ENCODE measurements around the gene GINS3. TPM values are rescaled to one million over a fixed set of nuclear protein-coding genes. Genes with fewer than 3 reads are reported as not detected.

GINS3 gene
- total and polyA plus RNA-seq, 10 donors = 3.3 to 9.4 (median 6.5) TPM

DNA sequence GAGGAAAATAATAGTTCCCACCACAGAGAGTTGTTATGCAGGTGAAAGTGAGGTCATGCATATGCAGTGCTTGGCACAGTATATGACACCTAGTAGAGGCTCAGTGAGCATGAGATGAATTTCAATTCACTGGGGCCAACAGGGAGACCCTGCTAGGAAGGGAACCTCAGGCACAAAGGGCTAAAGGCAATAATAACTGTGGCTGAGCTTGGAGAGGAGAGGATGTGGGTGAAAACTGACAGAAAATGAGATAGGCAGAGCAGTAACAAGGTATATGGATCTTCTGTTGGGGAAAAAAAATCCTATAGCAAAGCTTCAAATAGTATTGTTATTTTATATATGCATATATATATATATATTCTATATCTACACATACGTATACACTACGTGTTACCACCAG lies 25.0 kb upstream of the GINS3 start:
- Histone ChIP-seq H3K36me3 (no peaks in the 10 kb centered on the region), H3K27me3 (replicated peaks in 1 of 7) (peaks cover 0 to 43% (median 0%) of the 10 kb centered on the region in 7 donors), H3K9me3 (no peaks in the 10 kb centered on the region), H3K4me3 (no peak overlapping the region), H3K4me1 (no peaks in the 10 kb centered on the region), H3K27ac (no peak overlapping the region)
- intact Hi-C loops (cut with DNase I; ENCODE audit: low total_unique reads) = no loop called here
- DNase-seq = no peak
- WGBS, 5 donors = 88 to 98% (median 93%) methylated on average over 2 of the region's 2 CpGs
- TF ChIP-seq POLR2AphosphoS5 (IDR thresholded peaks at IDR 0.05) = no peak
- TF ChIP-seq, protein P1, sequence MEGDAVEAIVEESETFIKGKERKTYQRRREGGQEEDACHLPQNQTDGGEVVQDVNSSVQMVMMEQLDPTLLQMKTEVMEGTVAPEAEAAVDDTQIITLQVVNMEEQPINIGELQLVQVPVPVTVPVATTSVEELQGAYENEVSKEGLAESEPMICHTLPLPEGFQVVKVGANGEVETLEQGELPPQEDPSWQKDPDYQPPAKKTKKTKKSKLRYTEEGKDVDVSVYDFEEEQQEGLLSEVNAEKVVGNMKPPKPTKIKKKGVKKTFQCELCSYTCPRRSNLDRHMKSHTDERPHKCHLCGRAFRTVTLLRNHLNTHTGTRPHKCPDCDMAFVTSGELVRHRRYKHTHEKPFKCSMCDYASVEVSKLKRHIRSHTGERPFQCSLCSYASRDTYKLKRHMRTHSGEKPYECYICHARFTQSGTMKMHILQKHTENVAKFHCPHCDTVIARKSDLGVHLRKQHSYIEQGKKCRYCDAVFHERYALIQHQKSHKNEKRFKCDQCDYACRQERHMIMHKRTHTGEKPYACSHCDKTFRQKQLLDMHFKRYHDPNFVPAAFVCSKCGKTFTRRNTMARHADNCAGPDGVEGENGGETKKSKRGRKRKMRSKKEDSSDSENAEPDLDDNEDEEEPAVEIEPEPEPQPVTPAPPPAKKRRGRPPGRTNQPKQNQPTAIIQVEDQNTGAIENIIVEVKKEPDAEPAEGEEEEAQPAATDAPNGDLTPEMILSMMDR (IDR thresholded peaks at IDR 0.05 in 8 of 11, conservative IDR thresholded peaks at IDR 0.05 in 3 of 11) = no peak

DNA sequence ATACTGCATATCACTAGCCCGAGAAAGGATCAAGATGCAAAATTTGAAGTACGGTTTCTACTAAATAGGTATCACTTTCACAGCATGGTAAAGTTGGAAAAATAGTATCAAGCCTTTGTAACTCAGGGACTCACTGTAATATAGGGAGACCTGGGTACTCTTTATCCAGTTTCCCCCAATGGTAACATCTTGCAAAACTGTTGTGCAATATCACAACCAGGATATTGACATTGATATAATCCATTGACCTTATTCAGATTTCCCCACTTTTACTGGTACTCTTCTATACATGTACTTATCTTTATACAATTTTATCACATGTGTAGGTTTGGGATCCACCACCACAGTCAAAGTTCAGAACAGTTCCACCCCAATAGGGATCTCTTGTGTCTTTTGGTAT lies 20.4 kb upstream of the GINS3 start:
- no peaks in the 10 kb centered on the region for H3K4me1 ChIP-seq
- peaks cover 0 to 31% (median 0%) of the 10 kb centered on the region in 7 donors for H3K27me3 ChIP-seq (replicated peaks in 1 of 7)
- H3K36me3 ChIP-seq = no peaks in the 10 kb centered on the region
- no peak for TF ChIP-seq POLR2AphosphoS5 (IDR thresholded peaks at IDR 0.05)
- TF ChIP-seq, protein P1 (IDR thresholded peaks at IDR 0.05 in 8 of 11, conservative IDR thresholded peaks at IDR 0.05 in 3 of 11) = no peak
- no peak for TF ChIP-seq POLR2A (IDR thresholded peaks at IDR 0.05)
- no peaks in the 10 kb centered on the region for H3K9me3 ChIP-seq
- H3K27ac ChIP-seq = no peak overlapping the region
- no peak for DNase-seq
- WGBS, 5 donors = 90 to 95% (median 93%) methylated on average over 2 of the region's 2 CpGs
- intact Hi-C loops (cut with DNase I; ENCODE audit: low total_unique reads) = no loop called here
- H3K4me3 ChIP-seq = no peak overlapping the region

DNA sequence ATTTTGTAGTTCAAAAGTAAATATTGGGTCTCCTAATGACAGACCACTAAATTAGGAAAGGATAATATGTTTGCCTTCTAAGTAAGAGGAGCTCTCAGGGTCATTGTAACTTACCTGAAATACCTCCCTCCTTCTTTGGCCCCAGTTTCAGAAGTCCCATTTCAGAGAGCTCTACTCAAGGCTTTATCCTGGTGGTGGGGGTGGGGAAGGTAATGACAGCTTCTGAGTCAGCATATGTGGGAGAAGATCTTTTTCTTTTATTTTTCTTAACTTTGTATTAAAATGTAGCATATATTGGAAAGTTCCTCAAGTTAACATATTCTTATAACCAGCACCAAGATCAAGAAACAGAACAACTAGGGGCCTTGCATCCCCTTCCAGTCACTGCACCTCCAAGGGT lies 16.9 kb upstream of the GINS3 start:
- Histone ChIP-seq H3K36me3 (no peaks in the 10 kb centered on the region), H3K27ac (no peak overlapping the region), H3K4me3 (no peak overlapping the region), H3K27me3 (replicated peaks in 1 of 7) (peaks cover 0 to 16% (median 0%) of the 10 kb centered on the region in 7 donors), H3K4me1 (no peaks in the 10 kb centered on the region), H3K9me3 (no peaks in the 10 kb centered on the region)
- TF ChIP-seq POLR2A (IDR thresholded peaks at IDR 0.05) (no peak), POLR2AphosphoS5 (IDR thresholded peaks at IDR 0.05) (no peak)
- TF ChIP-seq, protein P1 (IDR thresholded peaks at IDR 0.05 in 8 of 11, conservative IDR thresholded peaks at IDR 0.05 in 3 of 11) = no peak
- no peak for DNase-seq
- intact Hi-C loops (cut with DNase I; ENCODE audit: low total_unique reads) = no loop called here

DNA sequence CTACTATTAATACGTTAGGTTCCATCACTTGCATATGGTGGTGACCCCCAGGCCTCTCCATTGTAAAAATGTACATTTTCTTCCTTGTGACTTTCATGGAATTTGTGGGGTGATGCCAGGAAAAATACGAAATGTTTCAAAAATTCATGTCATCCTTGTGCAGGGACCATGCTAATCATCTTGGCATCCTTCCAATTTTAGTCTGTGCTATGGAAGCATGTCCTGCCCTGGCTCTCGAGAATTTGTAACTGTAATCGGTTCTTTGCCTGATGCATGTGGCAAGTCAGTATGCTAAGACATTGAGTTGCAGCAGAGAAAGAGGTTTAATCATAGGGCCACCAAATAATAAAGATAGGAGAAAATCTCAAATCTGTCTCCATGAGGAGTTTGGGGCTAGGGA lies 14.3 kb upstream of the GINS3 start:
- TF ChIP-seq, protein P1 (IDR thresholded peaks at IDR 0.05 in 8 of 11, conservative IDR thresholded peaks at IDR 0.05 in 3 of 11) = no peak
- TF ChIP-seq POLR2A (IDR thresholded peaks at IDR 0.05) (no peak), POLR2AphosphoS5 (IDR thresholded peaks at IDR 0.05) (no peak)
- Histone ChIP-seq H3K27ac (no peak overlapping the region), H3K9me3 (no peaks in the 10 kb centered on the region), H3K4me1 (no peaks in the 10 kb centered on the region), H3K4me3 (no peak overlapping the region), H3K27me3 (replicated peaks in 1 of 7) (peaks cover 0 to 10% (median 0%) of the 10 kb centered on the region in 7 donors), H3K36me3 (no peaks in the 10 kb centered on the region)
- WGBS, 5 donors = 66 to 77% (median 72%) methylated on average over 4 of the region's 4 CpGs
- DNase-seq = no peak
- intact Hi-C loops (cut with DNase I; ENCODE audit: low total_unique reads) = no loop called here

All from spleen (tissue), 11 donors.